Gastrocnemius medialis (tissue), 4 donors: ENCODE results near the gene KCND3. TPM values are rescaled to one million over a fixed set of nuclear protein-coding genes. Genes with fewer than 3 reads are reported as not detected.

ENCODE experiments used
- ATAC-seq, 2 donors: fragments of 150-250 bp; one replicate each; pipeline ENCODE4 v1.9.1; 2016
- DNase-seq, 2 donors: peaks; one replicate each; pipeline ENCODE4 v3.0.0-alpha.2; 2019
- H3K27ac ChIP-seq, 4 donors: fragments of 200-600 bp; sonication (generic); 1 replicate in 1 of 4; 2 replicates in 3 of 4; pipeline ENCODE4 v1.5.1; 2016 to 2018; ENCODE audit warnings: mild to moderate bottlenecking in 2 of 4, moderate library complexity in 1 of 4
- H3K27me3 ChIP-seq, 3 donors: fragments of 200-600 bp; sonication (generic) in 2 of 3; 1 replicate in 1 of 3; 2 replicates in 2 of 3; pipeline versions ENCODE4 v1.5.1 to v1.6.0; 2016 to 2019; ENCODE audit warnings: mild to moderate bottlenecking in 1 of 3, moderate library complexity in 1 of 3
- H3K36me3 ChIP-seq, 2 donors: fragments of 200-600 bp; sonication (generic) in 1 of 2; one replicate each; pipeline ENCODE4 v1.5.1; 2017 to 2018
- H3K4me1 ChIP-seq, 2 donors: fragments of 200-600 bp; sonication (generic) in 1 of 2; one replicate each; pipeline ENCODE4 v1.5.1; 2016 to 2017; ENCODE audit warnings: mild to moderate bottlenecking in 2 of 2
- H3K4me3 ChIP-seq, 4 donors: fragments of 200-600 bp; sonication (generic) in 3 of 4; 1 replicate in 1 of 4; 2 replicates in 3 of 4; pipeline ENCODE4 v1.5.1; 2016 to 2019; ENCODE audit warnings: mild to moderate bottlenecking in 2 of 4
- H3K9me3 ChIP-seq, 3 donors: fragments of 200-600 bp; sonication (generic) in 2 of 3; 1 replicate in 1 of 3; 2 replicates in 2 of 3; pipeline ENCODE4 v1.5.1; 2016 to 2019
- POLR2A ChIP-seq, 2 donors: fragments of 450-650 bp; IDR thresholded peaks; one replicate each; pipeline ENCODE4 v1.6.1; 2017; ENCODE audit warnings: antibody characterized with exemption in 2 of 2, mild to moderate bottlenecking in 2 of 2, moderate library complexity in 2 of 2
- in situ Hi-C, 4 donors: fragments of 200-750 bp; cut with MboI; loops; one replicate each; pipeline versions ENCODE4 v1.15.0 to v1.8.0; 2017; ENCODE audit warnings: low sequenced_read_pairs in 4 of 4
- intact Hi-C: fragments of 100-400 bp; cut with DNase I; formaldehyde crosslinking; loops from one replicate; pipeline ENCODE4 v1.15.1; 2023; ENCODE audit warnings: low total_unique reads
- total RNA-seq, 4 donors: library from RNA; depleted of rRNA; stranded (reverse); fragments of >200 nt; gene quantifications; one replicate each; pipeline versions ENCODE4 v1.1.0 to v1.2.3, GENCODE V29; 2016
- TF ChIP-seq, protein P1 (sequence below), 5 experiments: fragments of 450-650 bp in 3 of 5; fragments of 200-600 bp in 2 of 5; sonication (generic) in 2 of 5; IDR thresholded peaks in 4 of 5; conservative IDR thresholded peaks in 1 of 5; 1 replicate in 4 of 5; 2 replicates in 1 of 5; pipeline ENCODE4 v1.5.1; 2016 to 2019; ENCODE audit warnings: antibody characterized with exemption in 5 of 5, mild to moderate bottlenecking in 3 of 5, moderate library complexity in 3 of 5

The KCND3 gene
- total RNA-seq, 4 donors from 2014 or later, result 1.2 to 2.6 (median 1.5) TPM

DNA sequence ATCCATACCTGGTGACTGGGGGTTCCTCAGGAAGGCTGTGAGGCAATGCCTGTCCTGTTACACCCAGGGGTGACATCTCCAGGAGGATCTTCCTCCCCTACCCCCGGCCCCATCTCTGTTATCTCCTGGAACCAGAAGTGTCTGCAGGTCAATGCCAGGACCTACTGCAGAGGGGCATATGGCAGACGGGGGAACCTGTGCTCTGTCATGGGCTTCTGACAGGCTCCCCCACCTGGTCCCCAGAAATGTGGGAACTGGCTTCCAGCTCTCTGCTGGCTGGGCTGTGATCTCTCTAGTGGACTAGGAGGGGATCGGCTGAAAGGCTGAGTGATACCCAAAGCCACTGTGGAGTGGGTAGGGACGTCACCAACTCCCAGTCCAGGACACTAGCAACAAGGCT is 21.0 kb downstream of the KCND3 start:
- Histone ChIP-seq H3K36me3 (no peaks in the 10 kb centered on the region), H3K4me1 (peaks cover 17 to 46% of the 10 kb centered on the region in 2 donors), H3K4me3 (no peak overlapping the region), H3K9me3 (no peaks in the 10 kb centered on the region), H3K27me3 (no peaks in the 10 kb centered on the region), H3K27ac (no peak overlapping the region)
- intact Hi-C loops (no loop called here), in situ Hi-C loops (no loop called here)
- no peak for ATAC-seq
- no peak for TF ChIP-seq POLR2A (IDR thresholded peaks at IDR 0.05)
- TF ChIP-seq, protein P1, sequence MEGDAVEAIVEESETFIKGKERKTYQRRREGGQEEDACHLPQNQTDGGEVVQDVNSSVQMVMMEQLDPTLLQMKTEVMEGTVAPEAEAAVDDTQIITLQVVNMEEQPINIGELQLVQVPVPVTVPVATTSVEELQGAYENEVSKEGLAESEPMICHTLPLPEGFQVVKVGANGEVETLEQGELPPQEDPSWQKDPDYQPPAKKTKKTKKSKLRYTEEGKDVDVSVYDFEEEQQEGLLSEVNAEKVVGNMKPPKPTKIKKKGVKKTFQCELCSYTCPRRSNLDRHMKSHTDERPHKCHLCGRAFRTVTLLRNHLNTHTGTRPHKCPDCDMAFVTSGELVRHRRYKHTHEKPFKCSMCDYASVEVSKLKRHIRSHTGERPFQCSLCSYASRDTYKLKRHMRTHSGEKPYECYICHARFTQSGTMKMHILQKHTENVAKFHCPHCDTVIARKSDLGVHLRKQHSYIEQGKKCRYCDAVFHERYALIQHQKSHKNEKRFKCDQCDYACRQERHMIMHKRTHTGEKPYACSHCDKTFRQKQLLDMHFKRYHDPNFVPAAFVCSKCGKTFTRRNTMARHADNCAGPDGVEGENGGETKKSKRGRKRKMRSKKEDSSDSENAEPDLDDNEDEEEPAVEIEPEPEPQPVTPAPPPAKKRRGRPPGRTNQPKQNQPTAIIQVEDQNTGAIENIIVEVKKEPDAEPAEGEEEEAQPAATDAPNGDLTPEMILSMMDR (IDR thresholded peaks at IDR 0.05 in 4 of 5, conservative IDR thresholded peaks at IDR 0.05 in 1 of 5), result no peak
- no peak for DNase-seq

GRCh38 chr1:111967886-111968285 is 21.6 kb downstream of the KCND3 start:
- TF ChIP-seq, protein P1 (IDR thresholded peaks at IDR 0.05 in 4 of 5, conservative IDR thresholded peaks at IDR 0.05 in 1 of 5), result no peak
- no peak for TF ChIP-seq POLR2A (IDR thresholded peaks at IDR 0.05)
- Histone ChIP-seq H3K27ac (no peak overlapping the region), H3K4me3 (no peak overlapping the region), H3K27me3 (no peaks in the 10 kb centered on the region), H3K4me1 (peaks cover 17 to 46% of the 10 kb centered on the region in 2 donors), H3K36me3 (no peaks in the 10 kb centered on the region), H3K9me3 (no peaks in the 10 kb centered on the region)
- in situ Hi-C loops (no loop called here), intact Hi-C loops (no loop called here)
- ATAC-seq, result no peak
- no peak for DNase-seq

DNA sequence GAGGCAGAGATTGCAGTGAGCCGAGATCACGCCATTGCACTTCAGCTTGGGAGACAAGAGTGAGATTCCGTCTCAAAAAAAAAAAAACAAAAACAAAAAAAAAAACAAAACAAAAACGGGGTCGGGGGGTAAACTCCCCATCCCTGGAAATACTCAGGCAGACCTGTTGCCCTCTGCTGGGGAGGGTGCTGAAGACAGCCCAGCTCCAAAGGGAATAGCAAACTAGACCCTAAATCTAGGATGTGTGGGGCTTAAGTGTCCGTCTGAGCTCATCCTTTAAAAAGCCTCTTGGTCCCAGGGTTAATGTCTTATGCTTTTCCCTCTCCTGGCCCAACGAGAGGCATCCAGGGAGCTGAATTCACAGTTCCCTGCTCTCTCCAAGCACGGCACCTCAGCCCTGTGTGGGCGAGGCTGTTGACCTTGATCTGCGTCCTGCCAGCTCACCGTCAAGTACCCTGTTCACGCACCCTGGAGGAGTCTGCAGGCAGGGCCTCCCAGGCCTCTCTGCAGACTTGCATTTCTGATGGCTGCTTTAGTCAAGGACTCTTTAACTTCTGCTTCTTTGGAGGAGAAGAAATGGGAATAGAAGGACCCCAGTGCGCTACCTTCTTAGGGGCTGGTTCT is 22.3 kb downstream of the KCND3 start:
- intact Hi-C loops, result no loop called here
- DNase-seq (no peak), ATAC-seq (no peak)
- Histone ChIP-seq H3K4me1 (peaks cover 17 to 50% of the 10 kb centered on the region in 2 donors), H3K36me3 (no peaks in the 10 kb centered on the region), H3K9me3 (no peaks in the 10 kb centered on the region), H3K27ac (no peak overlapping the region), H3K4me3 (no peak overlapping the region), H3K27me3 (no peaks in the 10 kb centered on the region)
- TF ChIP-seq, protein P1 (IDR thresholded peaks at IDR 0.05 in 4 of 5, conservative IDR thresholded peaks at IDR 0.05 in 1 of 5), result no peak
- no peak for TF ChIP-seq POLR2A (IDR thresholded peaks at IDR 0.05)
- in situ Hi-C loops, result no loop called here

DNA sequence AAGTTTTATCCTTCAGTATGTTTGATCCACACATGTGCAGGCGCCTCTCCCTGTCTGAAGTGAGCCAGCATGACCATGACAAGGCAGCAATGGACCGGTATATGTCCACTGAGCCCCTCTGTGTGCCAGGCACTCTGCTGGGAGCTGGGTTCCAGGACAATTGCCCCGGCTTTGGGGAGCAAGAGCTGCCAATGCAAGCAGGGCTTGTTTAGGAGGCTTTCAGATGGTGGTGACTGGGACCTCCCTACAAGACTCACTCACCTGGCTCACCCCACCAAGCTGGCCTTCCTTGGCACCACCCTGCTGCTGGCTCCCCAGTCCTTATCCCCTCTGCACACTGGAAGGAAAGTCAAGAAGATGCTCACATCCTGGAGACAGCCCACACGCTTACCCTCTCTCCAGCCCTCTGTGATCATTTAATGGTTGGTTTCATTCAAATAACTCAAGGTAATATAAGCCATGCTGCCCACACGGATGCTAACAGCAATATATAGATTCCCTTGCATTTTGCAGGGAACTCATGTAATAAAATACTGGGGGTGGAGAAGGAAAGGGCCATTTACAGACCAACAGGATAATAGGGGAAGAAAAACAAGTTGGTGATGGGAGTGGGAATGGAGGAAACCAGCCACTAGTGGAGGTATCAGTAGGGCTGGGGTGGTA is 23.6 kb downstream of the KCND3 start:
- Histone ChIP-seq H3K36me3 (no peaks in the 10 kb centered on the region), H3K9me3 (no peaks in the 10 kb centered on the region), H3K27me3 (no peaks in the 10 kb centered on the region), H3K4me1 (peaks cover 24 to 63% of the 10 kb centered on the region in 2 donors), H3K27ac (no peak overlapping the region), H3K4me3 (no peak overlapping the region)
- intact Hi-C loops, result no loop called here
- in situ Hi-C loops, result no loop called here
- DNase-seq (no peak), ATAC-seq (no peak)
- no peak for TF ChIP-seq POLR2A (IDR thresholded peaks at IDR 0.05)
- TF ChIP-seq, protein P1 (IDR thresholded peaks at IDR 0.05 in 4 of 5, conservative IDR thresholded peaks at IDR 0.05 in 1 of 5), result no peak
